GM12892 (cell line): ENCODE measurements around the gene SRD5A1.

Experiments
- POLR2A ChIP-seq: IDR thresholded peaks from 2 replicates; pipeline ENCODE4 v1.6.1; 2011; ENCODE audit warnings: low read depth, low read length, control low read depth
- POLR2AphosphoS5 ChIP-seq: IDR thresholded peaks from 2 replicates; pipeline ENCODE4 v1.6.1; 2011; ENCODE audit warnings: low read depth, low read length, control low read depth
- TAF1 ChIP-seq: IDR thresholded peaks from 2 replicates; pipeline ENCODE4 v1.6.1; 2011; ENCODE audit warnings: low read depth, mild to moderate bottlenecking, control low read depth, low read length, borderline replicate concordance

GRCh38 chr5:6719417-6719816 lies 86.2 kb downstream of the SRD5A1 start:
- TF ChIP-seq POLR2A (no peak), POLR2AphosphoS5 (no peak), TAF1 (no peak)
